H1 (cell line): ENCODE data around the gene ADO. TPM values are rescaled to one million over a fixed set of nuclear protein-coding genes. Genes with fewer than 3 reads are reported as not detected.

Experiments used
- CTCF ChIA-PET: fragments of 300-600 bp; sonication (Branson Sonifier 250); formaldehyde crosslinking; loops from one replicate; lab custom pipeline; 2021; ENCODE audit not compliant: partially characterized antibody; lab: Charles Lee
- POLR2A ChIA-PET: fragments of 300-600 bp; sonication (Branson Sonifier 250); formaldehyde crosslinking; loops from one replicate; lab custom pipeline; 2021; ENCODE audit warnings: inconsistent platforms; ENCODE audit not compliant: partially characterized antibody; lab: Charles Lee
- DNase-seq, 2 experiments: peaks; one replicate each; pipeline versions ENCODE4 v3.0.0 to v3.0.0-alpha.2; 2010 to 2022; ENCODE audit warnings: low spot score in 2 of 2, low read depth in 1 of 2, mixed read lengths in 1 of 2
- FAIRE-seq: peaks from 2 replicates; lab custom pipeline; 2011; peaks lifted over from hg19 to GRCh38; lab: Jason Lieb, UNC
- H2AFZ ChIP-seq: 2 replicates; pipeline ENCODE4 v1.8.1; 2012; ENCODE audit warnings: low read length, inconsistent platforms
- H2AK5ac ChIP-seq: 2 replicates; pipeline ENCODE4 v1.6.1; 2013; ENCODE audit warnings: low read depth, low read length
- H2BK120ac ChIP-seq: replicated peaks from 2 replicates; pipeline ENCODE3; 2013; ENCODE audit warnings: low read depth, low read length, inconsistent platforms
- H2BK12ac ChIP-seq: 2 replicates; pipeline ENCODE4 v1.6.1; 2013; ENCODE audit warnings: low read depth, low read length
- H2BK15ac ChIP-seq: 2 replicates; pipeline ENCODE4 v1.6.1; 2013; ENCODE audit warnings: low read length
- H2BK20ac ChIP-seq: 2 replicates; pipeline ENCODE4 v1.6.1; 2013; ENCODE audit warnings: low read length
- H2BK5ac ChIP-seq: 2 replicates; pipeline ENCODE4 v1.6.1; 2013; ENCODE audit warnings: low read depth, low read length
- H3K14ac ChIP-seq: 2 replicates; pipeline ENCODE4 v1.6.1; 2013; ENCODE audit warnings: inconsistent platforms; ENCODE audit not compliant: insufficient read length
- H3K18ac ChIP-seq: 2 replicates; pipeline ENCODE4 v1.6.1; 2013; ENCODE audit warnings: low read length; ENCODE audit errors: extremely low read depth
- H3K23ac ChIP-seq: 2 replicates; pipeline ENCODE4 v1.6.1; 2013; ENCODE audit warnings: inconsistent platforms; ENCODE audit not compliant: insufficient read length
- H3K23me2 ChIP-seq: 2 replicates; pipeline ENCODE4 v1.6.1; 2013; ENCODE audit warnings: low read depth, low read length
- H3K27ac ChIP-seq: 2 replicates; pipeline ENCODE4 v1.6.1; 2011; ENCODE audit warnings: low read depth, low read length, inconsistent platforms
- H3K27me3 ChIP-seq, 4 experiments: replicated peaks in 1 of 4; 1 replicate in 1 of 4; 2 replicates in 3 of 4; pipeline versions ENCODE4 v1.6.1 to v1.8.1; 2011 to 2013; ENCODE audit warnings: low read length in 3 of 4, mild to moderate bottlenecking in 3 of 4, inconsistent platforms in 2 of 4, mixed read lengths in 2 of 4, moderate library complexity in 1 of 4; ENCODE audit not compliant: control insufficient read depth in 3 of 4, insufficient read depth in 3 of 4; ENCODE audit errors: extremely low read depth in 1 of 4
- H3K36me3 ChIP-seq, 4 experiments: 2 replicates each; pipeline versions ENCODE4 v1.6.1 to v1.8.1; 2011 to 2013; ENCODE audit warnings: mild to moderate bottlenecking in 4 of 4, low read length in 3 of 4, moderate library complexity in 2 of 4, control low read depth in 1 of 4, inconsistent platforms in 1 of 4; ENCODE audit not compliant: insufficient read depth in 4 of 4, control insufficient read depth in 2 of 4
- H3K4ac ChIP-seq: replicated peaks from 2 replicates; pipeline ENCODE3; 2013; ENCODE audit warnings: low read length, low read depth, mixed read lengths, inconsistent platforms; ENCODE audit not compliant: insufficient read length
- H3K4me1 ChIP-seq, 4 experiments: replicated peaks in 1 of 4; 1 replicate in 1 of 4; 2 replicates in 3 of 4; pipeline versions ENCODE4 v1.6.1 to v1.8.1; 2011 to 2013; ENCODE audit warnings: low read length in 3 of 4, inconsistent platforms in 2 of 4, mixed read lengths in 1 of 4; ENCODE audit not compliant: insufficient read depth in 4 of 4, control insufficient read depth in 3 of 4
- H3K4me2 ChIP-seq, 2 experiments: 2 replicates each; pipeline versions ENCODE4 v1.6.1 to v1.8.1; 2011 to 2013; ENCODE audit warnings: low read depth in 2 of 2, low read length in 2 of 2, control low read depth in 1 of 2, inconsistent platforms in 1 of 2, mild to moderate bottlenecking in 1 of 2; ENCODE audit not compliant: insufficient read depth in 1 of 2
- H3K4me3 ChIP-seq, 4 experiments: fragments of 200-600, 300-600 bp in 1 of 4; sonication (generic), shearing (Covaris generic), sonication (Bioruptor Twin) in 1 of 4; 2 replicates each; pipeline versions ENCODE4 v1.5.1 to v1.8.1; 2011 to 2016; ENCODE audit warnings: low read length in 4 of 4, low read depth in 3 of 4, control low read depth in 2 of 4, inconsistent platforms in 2 of 4, mild to moderate bottlenecking in 2 of 4, mixed read lengths in 1 of 4, moderate library complexity in 1 of 4; ENCODE audit not compliant: insufficient read depth in 2 of 4; ENCODE audit errors: extremely low read depth in 1 of 4
- H3K56ac ChIP-seq: replicated peaks from 2 replicates; pipeline ENCODE3; 2013; ENCODE audit warnings: low read depth, mild to moderate bottlenecking, mixed read lengths, low read length, inconsistent platforms; ENCODE audit not compliant: insufficient read length
- H3K79me1 ChIP-seq: 2 replicates; pipeline ENCODE4 v1.6.1; 2013; ENCODE audit warnings: low read depth, low read length, control low read depth
- H3K79me2 ChIP-seq, 2 experiments: 2 replicates each; pipeline versions ENCODE4 v1.6.1 to v1.8.1; 2012 to 2013; ENCODE audit warnings: low read length in 2 of 2, mild to moderate bottlenecking in 2 of 2, inconsistent platforms in 1 of 2; ENCODE audit not compliant: insufficient read depth in 2 of 2, control insufficient read depth in 1 of 2
- H3K9ac ChIP-seq, 4 experiments: replicated peaks in 1 of 4; 1 replicate in 1 of 4; 2 replicates in 3 of 4; pipeline versions ENCODE4 v1.6.1 to v1.8.1; 2011 to 2013; ENCODE audit warnings: low read depth in 3 of 4, low read length in 3 of 4, control low read depth in 2 of 4, mild to moderate bottlenecking in 2 of 4, moderate library complexity in 2 of 4, inconsistent platforms in 1 of 4; ENCODE audit errors: extremely low read depth in 1 of 4
- H3K9me3 ChIP-seq, 2 experiments: 2 replicates each; pipeline versions ENCODE4 v1.6.1 to v1.8.1; 2012 to 2013; ENCODE audit warnings: mild to moderate bottlenecking in 2 of 2, moderate library complexity in 2 of 2, control low read depth in 1 of 2, inconsistent platforms in 1 of 2, low read depth in 1 of 2, low read length in 1 of 2, mixed read lengths in 1 of 2; ENCODE audit not compliant: insufficient read depth in 2 of 2
- H4K20me1 ChIP-seq, 2 experiments: replicated peaks in 1 of 2; 2 replicates each; pipeline versions ENCODE3 to v1.8.1; 2011 to 2013; ENCODE audit warnings: inconsistent platforms in 2 of 2, low read length in 2 of 2, mild to moderate bottlenecking in 1 of 2; ENCODE audit not compliant: insufficient read depth in 2 of 2, control insufficient read depth in 1 of 2
- H4K5ac ChIP-seq: 2 replicates; pipeline ENCODE4 v1.6.1; 2013; ENCODE audit warnings: low read length, low read depth, mixed read lengths, inconsistent platforms; ENCODE audit not compliant: insufficient read length
- H4K8ac ChIP-seq: 2 replicates; pipeline ENCODE4 v1.8.0; 2013; ENCODE audit warnings: mild to moderate bottlenecking, moderate library complexity, low read length, inconsistent platforms; ENCODE audit not compliant: insufficient read depth; ENCODE audit errors: extremely low read depth
- H4K91ac ChIP-seq: replicated peaks from 2 replicates; pipeline ENCODE3; 2013; ENCODE audit warnings: low read length, mixed read lengths, inconsistent platforms; ENCODE audit not compliant: insufficient read length
- CHD2 ChIP-seq: IDR thresholded peaks from 2 replicates; pipeline ENCODE4 v1.6.1; 2012; ENCODE audit warnings: low read length, improper control_type of control experiment
- EP300 ChIP-seq, 2 experiments: IDR thresholded peaks; 1 replicate in 1 of 2; 2 replicates in 1 of 2; pipeline ENCODE4 v1.6.1; 2011 to 2012; ENCODE audit warnings: low read depth in 2 of 2, low read length in 2 of 2, mild to moderate bottlenecking in 2 of 2, borderline replicate concordance in 1 of 2, inconsistent platforms in 1 of 2, moderate library complexity in 1 of 2
- GABPA ChIP-seq: IDR thresholded peaks from 2 replicates; pipeline ENCODE4 v1.6.1; 2011; ENCODE audit warnings: mild to moderate bottlenecking, low read length, moderate library complexity, borderline replicate concordance; ENCODE audit not compliant: insufficient read depth
- HDAC6 ChIP-seq: IDR thresholded peaks from one replicate; pipeline ENCODE4 v1.7.1; 2012; ENCODE audit warnings: low read depth, mild to moderate bottlenecking, inconsistent platforms, low read length, moderate library complexity
- KDM4A ChIP-seq: IDR thresholded peaks from one replicate; pipeline ENCODE4 v1.7.1; 2012; ENCODE audit warnings: low read depth, mild to moderate bottlenecking, moderate library complexity, low read length, inconsistent platforms; ENCODE audit not compliant: severe bottlenecking
- POLR2AphosphoS5 ChIP-seq: IDR thresholded peaks from 2 replicates; pipeline ENCODE4 v1.6.1; 2011; ENCODE audit warnings: low read depth, low read length
- SIX5 ChIP-seq: IDR thresholded peaks from 2 replicates; pipeline ENCODE4 v1.6.1; 2011; ENCODE audit warnings: mild to moderate bottlenecking, low read depth, low read length
- SUZ12 ChIP-seq: fragments of 200-600 bp; sonication (generic); IDR thresholded peaks from 2 replicates; pipeline ENCODE4 v1.6.1; 2012; ENCODE audit warnings: mild to moderate bottlenecking, inconsistent platforms, low read length, moderate library complexity, mixed read lengths
- WGBS, 2 experiments: shearing (Covaris generic) in 1 of 2; methylation state at CpG; one replicate each; pipeline versions ENCODE4 v1.1.6 to v1.1.7; 2013 to 2015; ENCODE audit warnings: low lambda C conversion rate in 2 of 2, mixed read lengths in 2 of 2, inconsistent platforms in 1 of 2, low coverage in 1 of 2, missing lambda C conversion rate in 1 of 2; ENCODE audit not compliant: insufficient replicate concordance in 2 of 2, insufficient coverage in 1 of 2, insufficient read length in 1 of 2; ENCODE audit errors: extremely low coverage in 1 of 2, missing lambda C conversion rate in 1 of 2; 5-methylcytosine and 5-hydroxymethylcytosine counted together
- polyA plus RNA-seq, 7 experiments: library from polyadenylated mRNA; depleted of rRNA in 3 of 7; stranded (reverse) in 5 of 7; unstranded in 2 of 7; fragments of >200 nt in 5 of 7; fragments of 200-250 nt in 2 of 7; gene quantifications; 1 replicate in 5 of 7; 2 replicates in 1 of 7; 4 replicates in 1 of 7; pipeline versions ENCODE4 v1.2.1 to v1.2.3, GENCODE V29; 2011 to 2013; ENCODE audit warnings: missing spikeins in 2 of 7, mixed read lengths in 2 of 7
- total RNA-seq: library from RNA; stranded (reverse); fragmentation: NEBNext Ultra II Directional; extraction: Animal tissue kit (Norgen Biotek cat#: 25700); gene quantifications from 2 replicates; pipeline ENCODE4 v1.2.1, GENCODE V29; 2021
- TF ChIP-seq, protein P1 (sequence below), 3 experiments: IDR thresholded peaks; 1 replicate in 2 of 3; 2 replicates in 1 of 3; pipeline versions ENCODE4 v1.5.1 to v1.6.1; 2011; ENCODE audit warnings: low read length in 3 of 3, mild to moderate bottlenecking in 3 of 3, inconsistent platforms in 2 of 3, low read depth in 1 of 3, moderate library complexity in 1 of 3; ENCODE audit not compliant: insufficient read depth in 1 of 3; ENCODE audit errors: control extremely low read depth in 1 of 3
- TF ChIP-seq, protein P2 (sequence below): IDR thresholded peaks from 2 replicates; pipeline ENCODE4 v1.6.1; 2012; ENCODE audit warnings: inconsistent platforms

Gene ADO
- total and polyA plus RNA-seq, 2 of the 8 experiments (the other 6 are each of a cell fraction or from before 2014, with no cell fraction given), result 18.7 to 27.9 TPM

DNA sequence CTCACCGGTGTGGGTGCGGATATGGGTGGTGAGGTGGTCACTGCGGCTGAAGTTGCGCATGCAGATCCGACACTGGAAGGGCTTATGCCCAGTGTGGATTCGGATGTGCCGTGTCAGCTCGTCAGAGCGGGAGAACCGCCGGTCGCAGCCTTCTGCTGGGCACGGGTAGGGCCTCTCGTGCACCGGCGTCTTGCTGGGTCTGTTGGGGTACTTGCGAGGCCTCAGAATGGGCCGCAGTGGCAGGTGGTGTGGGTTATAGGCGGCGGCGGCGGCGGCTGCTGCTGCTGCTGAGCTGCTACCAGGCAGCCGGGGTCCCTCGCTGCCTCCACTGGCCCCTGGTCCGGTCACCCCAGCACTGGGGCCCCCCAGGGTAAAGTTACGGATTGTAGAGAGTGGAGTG lies 8.9 kb downstream of the ADO start:
- no peak overlapping the region for H3K23ac ChIP-seq
- H3K4me1 ChIP-seq, result peaks cover 0 to 7% (median 2%) of the 10 kb centered on the region in 4 experiments; a peak in 4 of 7 replicates
- DNase-seq, result no peak
- peaks cover 13 to 44% (median 38%) of the 10 kb centered on the region in 4 experiments for H3K27me3 ChIP-seq
- H3K4ac ChIP-seq, result no peak overlapping the region
- 0 out of 2 replicates have a peak overlapping the region, but pooled peaks have one; percentile 9 for H2BK12ac ChIP-seq
- no peak overlapping the region for H3K4me3 ChIP-seq
- H3K79me2 ChIP-seq, result peaks cover 0 to 2% of the 10 kb centered on the region in 2 experiments; a peak in 1 of 4 replicates
- no peak overlapping the region for H3K27ac ChIP-seq
- POLR2A ChIA-PET, result interaction anchor here (3.0 to 7.7 kb wide), 2 partner anchors 8 to 13 kb away, joined by 7 to 99 read pairs; partner anchors contain the start of gene ADO
- no peak overlapping the region for H4K91ac ChIP-seq
- CTCF ChIA-PET, result interaction anchor here (1.0 to 6.9 kb wide), 2 partner anchors 202 to 220 kb away, joined by 4 to 94 read pairs; no protein-coding TSS in a partner anchor
- H3K18ac ChIP-seq, result no peak overlapping the region
- peaks cover 26% of the 10 kb centered on the region for H3K23me2 ChIP-seq
- H2BK20ac ChIP-seq, result no peak overlapping the region
- H3K14ac ChIP-seq, result no peak overlapping the region
- no peak overlapping the region for H3K9ac ChIP-seq
- H2AFZ ChIP-seq, result no peak overlapping the region
- no peaks in the 10 kb centered on the region for H3K9me3 ChIP-seq
- FAIRE-seq, result no peak
- no peaks in the 10 kb centered on the region for H3K79me1 ChIP-seq
- H3K36me3 ChIP-seq, result no peaks in the 10 kb centered on the region
- no peak overlapping the region for H4K5ac ChIP-seq
- no peak overlapping the region for H2BK5ac ChIP-seq
- 0 out of 2 replicates have a peak overlapping the region, but pooled peaks have one; percentile 39 for H2AK5ac ChIP-seq
- H4K8ac ChIP-seq, result no peak overlapping the region; the same call in 1 of the 2 replicates
- peaks cover 0 to 13% of the 10 kb centered on the region in 2 experiments for H4K20me1 ChIP-seq
- no peak overlapping the region for H3K4me2 ChIP-seq
- 89% methylated on average over 27 of the region's 27 CpGs; no CpG with 5 or more reads in 1 of the 2 experiments for WGBS, 2 experiments
- H2BK15ac ChIP-seq, result no peak overlapping the region
- H3K56ac ChIP-seq, result no peak overlapping the region
- H2BK120ac ChIP-seq, result no peak overlapping the region
- TF ChIP-seq, protein P1, sequence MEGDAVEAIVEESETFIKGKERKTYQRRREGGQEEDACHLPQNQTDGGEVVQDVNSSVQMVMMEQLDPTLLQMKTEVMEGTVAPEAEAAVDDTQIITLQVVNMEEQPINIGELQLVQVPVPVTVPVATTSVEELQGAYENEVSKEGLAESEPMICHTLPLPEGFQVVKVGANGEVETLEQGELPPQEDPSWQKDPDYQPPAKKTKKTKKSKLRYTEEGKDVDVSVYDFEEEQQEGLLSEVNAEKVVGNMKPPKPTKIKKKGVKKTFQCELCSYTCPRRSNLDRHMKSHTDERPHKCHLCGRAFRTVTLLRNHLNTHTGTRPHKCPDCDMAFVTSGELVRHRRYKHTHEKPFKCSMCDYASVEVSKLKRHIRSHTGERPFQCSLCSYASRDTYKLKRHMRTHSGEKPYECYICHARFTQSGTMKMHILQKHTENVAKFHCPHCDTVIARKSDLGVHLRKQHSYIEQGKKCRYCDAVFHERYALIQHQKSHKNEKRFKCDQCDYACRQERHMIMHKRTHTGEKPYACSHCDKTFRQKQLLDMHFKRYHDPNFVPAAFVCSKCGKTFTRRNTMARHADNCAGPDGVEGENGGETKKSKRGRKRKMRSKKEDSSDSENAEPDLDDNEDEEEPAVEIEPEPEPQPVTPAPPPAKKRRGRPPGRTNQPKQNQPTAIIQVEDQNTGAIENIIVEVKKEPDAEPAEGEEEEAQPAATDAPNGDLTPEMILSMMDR (IDR thresholded peaks at IDR 0.05; ENCODE audit: control extremely low read depth in 1 of 3, insufficient read depth in 1 of 3, low read depth in 1 of 3, low read length in 3 of 3), result no peak
- TF ChIP-seq CHD2 (no peak), POLR2AphosphoS5 (no peak), SUZ12 (no peak), EP300 (IDR thresholded peaks at IDR 0.05; ENCODE audit: borderline replicate concordance in 1 of 2, low read depth in 2 of 2, low read length in 2 of 2) (no peak), KDM4A (no peak), SIX5 (no peak), GABPA (no peak), HDAC6 (no peak)
- TF ChIP-seq, protein P2, sequence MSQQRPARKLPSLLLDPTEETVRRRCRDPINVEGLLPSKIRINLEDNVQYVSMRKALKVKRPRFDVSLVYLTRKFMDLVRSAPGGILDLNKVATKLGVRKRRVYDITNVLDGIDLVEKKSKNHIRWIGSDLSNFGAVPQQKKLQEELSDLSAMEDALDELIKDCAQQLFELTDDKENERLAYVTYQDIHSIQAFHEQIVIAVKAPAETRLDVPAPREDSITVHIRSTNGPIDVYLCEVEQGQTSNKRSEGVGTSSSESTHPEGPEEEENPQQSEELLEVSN, result no peak
